ENCODE data around the gene COL4A2. TPM values are rescaled to one million over a fixed set of nuclear protein-coding genes. Genes with fewer than 3 reads are reported as not detected.

The COL4A2 gene
- total RNA-seq, 4 donors from 2014 or later = 56.6 to 139 (median 89.1) TPM

DNA sequence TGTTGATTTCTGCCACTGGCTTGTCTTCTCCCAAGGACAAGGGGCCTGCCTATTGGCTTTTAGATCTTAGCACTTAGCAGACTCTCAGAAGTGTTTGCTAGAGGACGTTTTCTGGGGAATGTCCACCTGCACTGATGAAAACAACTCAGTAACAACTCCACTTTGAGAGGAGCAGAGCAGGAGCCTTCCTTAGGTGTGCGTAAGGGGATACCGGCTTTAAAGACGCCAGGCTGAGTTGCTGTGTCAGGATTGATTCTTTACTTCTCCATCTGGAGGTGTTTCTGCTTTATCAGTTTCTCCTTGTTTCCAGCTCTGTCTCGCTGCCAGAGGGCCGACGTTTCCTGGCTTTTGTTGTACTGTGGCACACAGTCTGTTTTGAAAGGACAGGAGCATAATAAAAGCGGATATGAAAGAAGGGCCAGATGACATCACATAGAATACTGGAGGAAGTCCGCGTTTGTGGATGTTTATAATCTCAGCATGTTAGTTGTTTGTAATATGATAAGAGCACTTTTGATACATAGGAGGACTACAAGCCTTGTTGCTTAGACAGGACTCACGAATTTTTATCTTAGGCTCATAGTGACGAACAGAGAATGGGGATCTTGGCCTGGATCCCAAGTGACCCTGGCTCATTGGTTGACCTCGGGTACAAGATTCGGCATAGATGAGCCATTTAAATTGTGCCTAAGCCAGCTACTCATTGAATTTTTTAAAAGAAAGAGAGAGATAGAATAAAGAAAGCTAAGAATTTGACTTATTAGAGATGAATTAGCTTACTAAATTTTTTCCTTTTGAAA, 34.6 kb downstream of the COL4A2 start:
- H3K27me3 ChIP-seq = no peaks in the 10 kb centered on the region
- H3K36me3 ChIP-seq = no peaks in the 10 kb centered on the region
- H3K27ac ChIP-seq = peak overlapping the region; percentile 46 to 86 (median 74)
- TF ChIP-seq CTCF (IDR thresholded peaks at IDR 0.05) (no peak), POLR2A (IDR thresholded peaks at IDR 0.05) (no peak)
- DNase-seq = peak in 1 of 3 donors; percentile 33
- no peak overlapping the region for H3K4me3 ChIP-seq
- peaks cover 0 to 33% (median 2%) of the 10 kb centered on the region in 4 donors for H3K4me1 ChIP-seq
- no peaks in the 10 kb centered on the region for H3K9me3 ChIP-seq

- no peaks in the 10 kb centered on the region for H3K27me3 ChIP-seq
- H3K9me3 ChIP-seq = no peaks in the 10 kb centered on the region
- TF ChIP-seq CTCF (IDR thresholded peaks at IDR 0.05) (no peak), POLR2A (IDR thresholded peaks at IDR 0.05) (no peak)
- no peak for DNase-seq
- peak overlapping the region in 2 of 4 donors; percentile 80 to 86 for H3K27ac ChIP-seq
- H3K4me3 ChIP-seq = no peak overlapping the region
- H3K4me1 ChIP-seq = peaks cover 0 to 32% (median 2%) of the 10 kb centered on the region in 4 donors
- no peaks in the 10 kb centered on the region for H3K36me3 ChIP-seq
These were observed 35.4 kb downstream of the COL4A2 start for GRCh38 chr13:110342474-110342873.

DNA sequence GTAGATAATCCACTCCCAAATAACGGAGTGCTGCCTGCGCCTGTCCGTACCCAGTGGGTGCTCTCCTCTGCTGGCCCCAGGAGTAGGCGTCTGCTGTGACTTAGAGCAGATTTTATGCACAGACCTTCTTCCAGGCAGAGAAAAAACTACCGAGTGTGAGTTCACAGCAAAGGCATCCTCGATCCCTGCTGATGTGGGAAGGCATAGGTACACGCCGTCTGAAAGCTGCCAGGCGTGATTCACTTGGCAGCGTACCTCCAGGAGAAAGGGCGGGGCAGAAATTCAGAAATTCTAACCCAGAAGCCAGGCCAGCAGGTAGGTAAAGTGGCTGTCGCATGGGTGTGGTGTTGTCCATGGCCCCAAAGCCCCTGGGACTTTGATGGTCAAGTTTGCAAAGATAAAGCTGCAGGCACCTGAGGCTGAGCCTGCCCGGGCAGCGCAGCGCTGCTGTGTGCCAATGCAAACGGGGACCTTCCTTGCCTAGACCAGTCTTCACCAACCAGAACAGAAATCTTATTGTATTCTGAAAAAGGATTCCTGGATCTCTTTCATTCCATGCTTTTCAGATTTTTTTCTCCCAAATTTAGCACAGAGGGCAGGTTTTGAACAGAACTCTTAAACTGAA, 36.3 kb downstream of the COL4A2 start:
- Histone ChIP-seq H3K27ac (peak overlapping the region in 2 of 4 donors; percentile 5 to 86), H3K36me3 (no peaks in the 10 kb centered on the region), H3K4me1 (peaks cover 0 to 33% (median 2%) of the 10 kb centered on the region in 4 donors), H3K4me3 (no peak overlapping the region), H3K9me3 (no peaks in the 10 kb centered on the region), H3K27me3 (no peaks in the 10 kb centered on the region)
- DNase-seq = no peak
- no peak for TF ChIP-seq POLR2A (IDR thresholded peaks at IDR 0.05)
- no peak for TF ChIP-seq CTCF (IDR thresholded peaks at IDR 0.05)

DNA sequence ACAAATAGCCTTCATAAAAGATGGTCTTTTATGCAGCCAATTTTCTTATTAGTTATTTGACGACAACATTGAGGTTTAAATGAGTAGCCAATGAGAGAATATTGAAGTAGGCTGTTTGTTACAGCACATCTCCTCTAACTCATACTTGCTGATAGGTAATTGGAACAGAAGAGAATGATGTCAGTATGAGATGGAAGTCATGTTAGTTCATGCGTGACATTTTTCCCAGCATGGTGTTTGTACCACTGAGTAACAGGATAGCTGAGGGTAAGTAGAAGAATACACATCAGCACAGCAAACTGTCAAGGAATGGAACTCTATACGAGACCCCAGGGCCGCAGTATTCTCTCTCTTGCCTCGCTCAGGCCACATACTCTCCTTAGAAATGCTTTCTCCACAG, 37.2 kb downstream of the COL4A2 start:
- TF ChIP-seq CTCF (IDR thresholded peaks at IDR 0.05) (no peak), POLR2A (IDR thresholded peaks at IDR 0.05) (no peak)
- Histone ChIP-seq H3K27me3 (no peaks in the 10 kb centered on the region), H3K36me3 (no peaks in the 10 kb centered on the region), H3K4me1 (peaks cover 0 to 34% (median 2%) of the 10 kb centered on the region in 4 donors), H3K27ac (no peak overlapping the region), H3K4me3 (no peak overlapping the region), H3K9me3 (no peaks in the 10 kb centered on the region)
- no peak for DNase-seq

GRCh38 chr13:110345266-110345665, 38.2 kb downstream of the COL4A2 start:
- Histone ChIP-seq H3K27ac (peak overlapping the region in 1 of 4 donors; percentile 56), H3K9me3 (no peaks in the 10 kb centered on the region), H3K36me3 (no peaks in the 10 kb centered on the region), H3K4me1 (peaks cover 0 to 29% (median 2%) of the 10 kb centered on the region in 4 donors), H3K4me3 (no peak overlapping the region), H3K27me3 (no peaks in the 10 kb centered on the region)
- TF ChIP-seq POLR2A (IDR thresholded peaks at IDR 0.05) (no peak), CTCF (IDR thresholded peaks at IDR 0.05) (no peak)
- no peak for DNase-seq
